MCF 10A (cell line): ENCODE measurements around the gene OCRL. TPM values are rescaled to one million over a fixed set of nuclear protein-coding genes. Genes with fewer than 3 reads are reported as not detected.

ENCODE experiments used
- BruUV-seq: library from RNA; stranded (reverse); fragments of 400-500 nt; replicated peaks from 2 replicates; lab custom pipeline; 2021; lab: Mats Ljungman, UMichigan
- CTCF ChIA-PET: fragments of 300-600 bp; sonication (Branson Sonifier 250); formaldehyde crosslinking; extraction: SDS; loops from one replicate; lab custom pipeline; 2021; ENCODE audit warnings: antibody characterized with exemption, inconsistent platforms; lab: Yijun Ruan, JAX
- POLR2A ChIA-PET: fragments of 300-600, 350-650 bp; sonication (Branson Sonifier 250); formaldehyde crosslinking; extraction: SDS; loops from one replicate; lab custom pipeline; 2020; ENCODE audit warnings: antibody characterized with exemption, inconsistent platforms; lab: Yijun Ruan, JAX
- DNase-seq: peaks from one replicate; pipeline ENCODE4 v3.0.0-alpha.2; 2018; ENCODE audit not compliant: unreplicated experiment
- H3K27ac Mint-ChIP-seq: one replicate; pipeline ENCODE4 v1.8.0; 2022; ENCODE audit warnings: mild to moderate bottlenecking, low read depth, mixed read lengths; ENCODE audit not compliant: unreplicated experiment
- H3K27me3 Mint-ChIP-seq: one replicate; pipeline ENCODE4 v1.8.0; 2022; ENCODE audit warnings: mixed read lengths; ENCODE audit not compliant: insufficient read depth, unreplicated experiment
- H3K36me3 Mint-ChIP-seq: one replicate; pipeline ENCODE4 v1.8.0; 2022; ENCODE audit warnings: mild to moderate bottlenecking, moderate library complexity, mixed read lengths; ENCODE audit not compliant: insufficient read depth, unreplicated experiment
- H3K4me1 Mint-ChIP-seq: one replicate; pipeline ENCODE4 v1.8.0; 2022; ENCODE audit warnings: mixed read lengths; ENCODE audit not compliant: insufficient read depth, unreplicated experiment
- H3K4me3 Mint-ChIP-seq: one replicate; pipeline ENCODE4 v1.8.0; 2022; ENCODE audit warnings: mild to moderate bottlenecking, moderate library complexity, mixed read lengths; ENCODE audit not compliant: unreplicated experiment
- H3K9me3 Mint-ChIP-seq: one replicate; pipeline ENCODE4 v1.8.0; 2022; ENCODE audit warnings: mixed read lengths; ENCODE audit not compliant: unreplicated experiment
- CTCF ChIP-seq: fragments of 200-600 bp; IDR thresholded peaks from one replicate; pipeline ENCODE4 v1.8.0; 2022; ENCODE audit warnings: antibody characterized with exemption, mild to moderate bottlenecking; ENCODE audit not compliant: unreplicated experiment
- intact Hi-C: fragments of 100-400 bp; cut with micrococcal nuclease; formaldehyde crosslinking; loops from 2 replicates; pipeline ENCODE4 v1.14.1; 2022
- total RNA-seq: library from RNA; stranded (reverse); gene quantifications from 2 replicates; pipeline ENCODE4 v1.2.3, GENCODE V29; 2022

The OCRL gene
- total RNA-seq, 1 experiment from 2014 or later: 25.3 TPM

- intact Hi-C loops: loop anchor here (10.0 kb wide), 1 partner anchor 192 kb away; no protein-coding TSS in a partner anchor
- ChIA-PET POLR2A (no interaction called here), CTCF (interaction anchor here (0.5 to 0.8 kb wide), 2 partner anchors 94 to 95 kb away, joined by 3 read pairs; no protein-coding TSS in a partner anchor)
- TF ChIP-seq CTCF: no peak
- Mint-ChIP-seq H3K4me3 (no peak overlapping the region), H3K36me3 (no peaks in the 10 kb centered on the region), H3K9me3 (no peaks in the 10 kb centered on the region), H3K27ac (no peak overlapping the region), H3K4me1 (no peaks in the 10 kb centered on the region), H3K27me3 (peaks cover 31% of the 10 kb centered on the region)
- no peak for DNase-seq
- no TSS peak for BruUV-seq
These were observed 92.4 kb downstream of the OCRL start for GRCh38 chrX:129632443-129632842.

- H3K4me1 Mint-ChIP-seq: no peaks in the 10 kb centered on the region
- no peaks in the 10 kb centered on the region for H3K9me3 Mint-ChIP-seq
- no peak overlapping the region for H3K27ac Mint-ChIP-seq
- intact Hi-C loops: loop anchor here (10.0 kb wide), 1 partner anchor 190 kb away; no protein-coding TSS in a partner anchor
- no peak overlapping the region for H3K4me3 Mint-ChIP-seq
- H3K36me3 Mint-ChIP-seq: no peaks in the 10 kb centered on the region
- peaks cover 27% of the 10 kb centered on the region for H3K27me3 Mint-ChIP-seq
- no TSS peak for BruUV-seq
- ChIA-PET POLR2A (no interaction called here), CTCF (interaction anchor here (0.6 to 1.3 kb wide), 3 partner anchors 30 to 654 kb away, joined by 3 to 8 read pairs (median 4); no protein-coding TSS in a partner anchor)
- TF ChIP-seq CTCF: no peak
- DNase-seq: no peak
These were observed 94.5 kb downstream of the OCRL start for GRCh38 chrX:129634541-129634940.

GRCh38 chrX:129636175-129636681 lies 96.2 kb downstream of the OCRL start:
- ChIA-PET POLR2A (interaction anchor here (0.6 kb wide), 1 partner anchor 88 kb away, joined by 3 read pairs; no protein-coding TSS in a partner anchor), CTCF (interaction anchor here (0.5 to 8.3 kb wide), 23 partner anchors 9 to 750 kb away, joined by 3 to 126 read pairs (median 3); partner anchors contain the start of gene APLN)
- BruUV-seq: no TSS peak
- Mint-ChIP-seq H3K4me1 (no peaks in the 10 kb centered on the region), H3K4me3 (no peak overlapping the region), H3K27me3 (peaks cover 38% of the 10 kb centered on the region), H3K36me3 (no peaks in the 10 kb centered on the region), H3K9me3 (no peaks in the 10 kb centered on the region), H3K27ac (no peak overlapping the region)
- DNase-seq: no peak
- intact Hi-C loops: loop anchor here (10.0 kb wide), 1 partner anchor 189 kb away; no protein-coding TSS in a partner anchor
- TF ChIP-seq CTCF: no peak

GRCh38 chrX:129637217-129638109 lies 97.4 kb downstream of the OCRL start:
- TF ChIP-seq CTCF: peak; percentile 96
- BruUV-seq: no TSS peak
- Mint-ChIP-seq H3K27ac (no peak overlapping the region), H3K27me3 (peaks cover 30% of the 10 kb centered on the region), H3K4me1 (no peaks in the 10 kb centered on the region), H3K4me3 (no peak overlapping the region), H3K9me3 (no peaks in the 10 kb centered on the region), H3K36me3 (no peaks in the 10 kb centered on the region)
- ChIA-PET CTCF (interaction anchor here (0.7 to 8.3 kb wide), 40 partner anchors 10 to 549 kb away, joined by 3 to 126 read pairs (median 5); partner anchors contain the start of gene APLN), POLR2A (no interaction called here)
- intact Hi-C loops: loop anchor here (1.0 to 10.0 kb wide), 4 partner anchors 30 to 423 kb away; no protein-coding TSS in a partner anchor
- peak; percentile 76 for DNase-seq
